Kidney tubule cell (primary cell): Measurements from ENCODE around the gene YWHAQ.
"Not testable (repeated sequence)": the region's sequence is repeated elsewhere in the genome, so short reads cannot be mapped to it uniquely, and the experiment has no call there.

Source experiments
- DNase-seq: peaks from one replicate; pipeline ENCODE4 v3.0.0-alpha.2; 2018; ENCODE audit warnings: low spot score

The YWHAQ gene

GRCh38 chr2:9594366-9595054, 36.3 kb downstream of the YWHAQ start:
- peak; percentile 96 for DNase-seq

- no peak for DNase-seq
Observed at GRCh38 chr2:9593925-9594324, 36.9 kb downstream of the YWHAQ start.

GRCh38 chr2:9592699-9593098, 38.1 kb downstream of the YWHAQ start:
- DNase-seq: no peak

- DNase-seq: no peak
Observed at GRCh38 chr2:9590641-9591040, 40.2 kb downstream of the YWHAQ start.

GRCh38 chr2:9586465-9586864, 44.3 kb downstream of the YWHAQ start:
- no peak for DNase-seq

GRCh38 chr2:9585486-9585885, 45.3 kb downstream of the YWHAQ start:
- no peak for DNase-seq

GRCh38 chr2:9584902-9585301, 45.9 kb downstream of the YWHAQ start:
- DNase-seq: not testable (repeated sequence)

GRCh38 chr2:9582624-9583023, 48.2 kb downstream of the YWHAQ start:
- no peak for DNase-seq

GRCh38 chr2:9578467-9579235, 52.1 kb downstream of the YWHAQ start:
- no peak for DNase-seq

GRCh38 chr2:9574331-9574730, 56.5 kb downstream of the YWHAQ start:
- DNase-seq: peak; percentile 27

- DNase-seq: no peak
Observed at GRCh38 chr2:9573840-9574239, 57.0 kb downstream of the YWHAQ start.

- peak; percentile 47 for DNase-seq
Observed at GRCh38 chr2:9573013-9573720, 57.6 kb downstream of the YWHAQ start.

- DNase-seq: no peak
Observed at GRCh38 chr2:9570182-9571060, 60.4 kb downstream of the YWHAQ start.

GRCh38 chr2:9565436-9566153, 65.2 kb downstream of the YWHAQ start:
- DNase-seq: peak; percentile 92

- DNase-seq: no peak
Observed at GRCh38 chr2:9560628-9561027, 70.2 kb downstream of the YWHAQ start.

- DNase-seq: peak; percentile 89
Observed at GRCh38 chr2:9558948-9559381, 71.8 kb downstream of the YWHAQ start.

- DNase-seq: no peak
Observed at GRCh38 chr2:9556121-9556743, 74.6 kb downstream of the YWHAQ start.

- DNase-seq: peak; percentile 98
Observed at GRCh38 chr2:9555297-9556120, 75.3 kb downstream of the YWHAQ start, which contains the start of gene ADAM17. ADAM17 (minus strand) TSS chr2:9555830; CDS start chr2:9555605, 225 bp downstream.

GRCh38 chr2:9554921-9555296, 75.9 kb downstream of the YWHAQ start:
- peak; percentile 75 for DNase-seq
